Rectal smooth muscle tissue (tissue), 1 donor: Measurements from ENCODE around the gene MYO7A.

Experiments used
- H3K27ac ChIP-seq: one replicate; pipeline ENCODE4 v1.7.0; 2013; ENCODE audit warnings: low read depth, low read length, inconsistent platforms
- H3K27me3 ChIP-seq: one replicate; pipeline ENCODE4 v1.7.0; 2013; ENCODE audit warnings: low read length; ENCODE audit not compliant: control insufficient read depth, insufficient read depth
- H3K36me3 ChIP-seq: one replicate; pipeline ENCODE4 v1.7.0; 2013; ENCODE audit warnings: low read length; ENCODE audit not compliant: control insufficient read depth, insufficient read depth
- H3K4me1 ChIP-seq: one replicate; pipeline ENCODE4 v1.7.0; 2013; ENCODE audit warnings: low read length; ENCODE audit not compliant: control insufficient read depth, insufficient read depth
- H3K4me3 ChIP-seq: one replicate; pipeline ENCODE4 v1.7.0; 2013; ENCODE audit warnings: low read length
- H3K9ac ChIP-seq: one replicate; pipeline ENCODE4 v1.7.0; 2013; ENCODE audit warnings: low read length

MYO7A gene

GRCh38 chr11:77127920-77128691 is at the start of gene MYO7A:
MYO7A (plus strand) TSS chr11:77128246; CDS start chr11:77130635, 2,389 bp downstream.
- peak within 1 kb of the TSS; percentile 46 for H3K4me3 ChIP-seq
- peaks cover 3% of the 10 kb centered on the region for H3K36me3 ChIP-seq
- no peaks in the 10 kb centered on the region for H3K27me3 ChIP-seq
- H3K4me1 ChIP-seq: no peaks in the 10 kb centered on the region
- no peak within 1 kb of the TSS for H3K9ac ChIP-seq
- no peak within 1 kb of the TSS for H3K27ac ChIP-seq

GRCh38 chr11:77079666-77080065 is 48.4 kb upstream of the MYO7A start:
- Histone ChIP-seq H3K4me1 (peaks cover 3% of the 10 kb centered on the region), H3K9ac (no peak overlapping the region), H3K36me3 (no peaks in the 10 kb centered on the region)

GRCh38 chr11:77080643-77081210 is 47.3 kb upstream of the MYO7A start:
- H3K4me3 ChIP-seq: no peak overlapping the region
- no peaks in the 10 kb centered on the region for H3K27me3 ChIP-seq
- no peak overlapping the region for H3K27ac ChIP-seq
- H3K36me3 ChIP-seq: no peaks in the 10 kb centered on the region
- peaks cover 3% of the 10 kb centered on the region for H3K4me1 ChIP-seq
- H3K9ac ChIP-seq: no peak overlapping the region

More at GRCh38 chr11:77079666-77080065, 48.4 kb upstream of the MYO7A start:
- no peaks in the 10 kb centered on the region for H3K27me3 ChIP-seq
- H3K4me3 ChIP-seq: no peak overlapping the region
- H3K27ac ChIP-seq: no peak overlapping the region

GRCh38 chr11:77081381-77081851 is 46.6 kb upstream of the MYO7A start:
- Histone ChIP-seq H3K27ac (no peak overlapping the region), H3K4me3 (no peak overlapping the region), H3K36me3 (no peaks in the 10 kb centered on the region), H3K27me3 (no peaks in the 10 kb centered on the region), H3K9ac (no peak overlapping the region), H3K4me1 (peaks cover 3% of the 10 kb centered on the region)

- H3K27ac ChIP-seq: peak overlapping the region; percentile 30
- H3K27me3 ChIP-seq: no peaks in the 10 kb centered on the region
- H3K4me3 ChIP-seq: no peak overlapping the region
- H3K4me1 ChIP-seq: peaks cover 3% of the 10 kb centered on the region
- H3K9ac ChIP-seq: no peak overlapping the region
- no peaks in the 10 kb centered on the region for H3K36me3 ChIP-seq
Measured at GRCh38 chr11:77081976-77082836, 45.8 kb upstream of the MYO7A start.

- H3K27me3 ChIP-seq: no peaks in the 10 kb centered on the region
- H3K4me3 ChIP-seq: no peak overlapping the region
- no peaks in the 10 kb centered on the region for H3K36me3 ChIP-seq
- H3K4me1 ChIP-seq: peaks cover 3% of the 10 kb centered on the region
- H3K27ac ChIP-seq: peak overlapping the region; percentile 30
- no peak overlapping the region for H3K9ac ChIP-seq
Measured at GRCh38 chr11:77082838-77083565, 45.0 kb upstream of the MYO7A start.

DNA sequence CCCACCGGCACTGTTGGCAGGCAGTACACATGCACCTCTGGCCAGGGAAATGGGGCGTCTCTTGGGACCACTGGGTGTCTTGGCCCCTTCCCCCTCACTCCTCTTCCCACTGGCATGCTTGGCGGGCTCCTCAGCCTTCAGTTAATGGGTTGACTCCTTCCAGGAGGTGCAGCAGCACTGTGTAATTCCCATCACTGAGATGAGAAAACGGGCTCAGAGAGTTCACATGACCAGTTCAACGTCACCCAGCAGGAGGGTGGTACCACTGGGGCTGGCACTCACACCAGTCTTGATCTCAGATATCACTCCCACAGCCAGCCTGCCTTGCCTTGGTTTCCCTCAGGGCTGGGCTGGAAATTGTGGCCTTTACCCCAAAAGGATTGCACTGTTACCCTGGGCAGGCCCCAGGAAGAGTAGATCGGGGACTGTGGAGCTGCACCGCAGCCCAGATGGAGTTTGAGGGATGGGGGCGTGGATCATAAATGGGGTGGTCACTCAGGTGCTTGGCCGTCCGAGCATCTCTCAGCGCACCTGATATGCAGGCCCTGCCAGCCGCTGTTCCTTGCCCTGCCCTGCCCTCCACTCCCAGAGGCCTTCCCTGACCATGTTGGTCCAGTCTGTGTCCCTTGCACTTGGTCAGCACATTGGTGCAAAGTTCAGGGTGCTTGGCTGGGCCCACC is 44.3 kb upstream of the MYO7A start:
- Histone ChIP-seq H3K9ac (no peak overlapping the region), H3K36me3 (no peaks in the 10 kb centered on the region), H3K4me1 (peaks cover 3% of the 10 kb centered on the region), H3K4me3 (no peak overlapping the region), H3K27ac (no peak overlapping the region), H3K27me3 (no peaks in the 10 kb centered on the region)

GRCh38 chr11:77084581-77085191 is 43.4 kb upstream of the MYO7A start:
- no peak overlapping the region for H3K27ac ChIP-seq
- no peaks in the 10 kb centered on the region for H3K27me3 ChIP-seq
- H3K4me3 ChIP-seq: no peak overlapping the region
- no peak overlapping the region for H3K9ac ChIP-seq
- peaks cover 3% of the 10 kb centered on the region for H3K4me1 ChIP-seq
- H3K36me3 ChIP-seq: no peaks in the 10 kb centered on the region

GRCh38 chr11:77085652-77086051 is 42.4 kb upstream of the MYO7A start:
- no peak overlapping the region for H3K4me3 ChIP-seq
- peaks cover 3% of the 10 kb centered on the region for H3K4me1 ChIP-seq
- no peaks in the 10 kb centered on the region for H3K36me3 ChIP-seq
- no peak overlapping the region for H3K9ac ChIP-seq
- no peak overlapping the region for H3K27ac ChIP-seq
- no peaks in the 10 kb centered on the region for H3K27me3 ChIP-seq

DNA sequence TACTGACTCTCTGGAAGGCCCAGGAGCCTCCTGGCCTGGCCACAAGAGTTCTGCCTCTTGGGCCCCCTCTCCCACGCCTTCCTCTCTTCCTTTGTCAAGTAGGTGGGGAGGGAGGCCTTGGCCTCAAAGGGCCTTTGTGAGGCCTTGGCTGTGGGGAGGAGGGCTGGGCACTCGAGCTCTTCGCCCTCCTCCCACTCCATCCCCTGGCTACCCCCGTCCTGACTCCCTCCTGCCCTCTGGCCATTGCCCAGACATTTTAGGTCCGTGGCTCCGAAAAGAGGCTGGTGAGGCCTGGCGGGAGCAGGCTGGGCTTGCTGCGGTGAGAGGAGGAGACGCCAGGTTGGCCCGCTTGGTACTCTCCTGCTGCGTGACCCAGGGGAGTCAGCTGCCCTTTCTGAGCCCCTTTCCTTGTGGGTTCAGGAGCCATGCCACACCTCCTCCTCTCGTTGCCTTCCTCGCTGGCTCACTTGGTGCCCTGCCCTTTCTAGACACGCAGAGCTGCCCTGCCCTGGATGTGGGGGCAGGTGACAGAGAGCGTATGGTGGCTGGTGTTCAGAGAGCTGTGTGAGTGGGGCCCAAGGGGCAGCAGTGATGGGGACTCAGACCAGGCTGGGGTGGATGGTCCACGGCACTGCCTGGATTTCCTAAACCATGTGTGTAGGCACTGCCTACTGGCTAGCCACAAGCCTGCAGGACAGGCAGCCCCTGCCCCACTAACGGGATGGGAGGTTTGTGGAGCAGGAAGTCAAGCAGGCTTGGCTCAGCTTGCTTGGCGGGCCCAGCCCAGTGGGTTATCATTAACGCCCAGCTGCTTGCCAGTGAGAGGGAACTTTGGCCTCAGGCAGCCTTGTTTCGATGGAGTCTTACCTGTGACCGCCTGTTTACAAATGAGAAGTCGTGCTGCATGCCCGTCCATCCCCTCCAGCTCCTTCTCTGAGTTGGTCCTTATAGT is 41.2 kb upstream of the MYO7A start:
- Histone ChIP-seq H3K4me1 (peaks cover 3% of the 10 kb centered on the region), H3K27me3 (no peaks in the 10 kb centered on the region), H3K9ac (peak overlapping the region; percentile 10), H3K27ac (peak overlapping the region; percentile 18), H3K36me3 (no peaks in the 10 kb centered on the region), H3K4me3 (no peak overlapping the region)
